GM19239 (cell line): ENCODE data around the gene HPN.
"Not testable (repeated sequence)": the region's sequence is repeated elsewhere in the genome, so short reads cannot be mapped to it uniquely, and the experiment has no call there.

ENCODE experiments used
- DNase-seq: peaks from one replicate; pipeline ENCODE4 v3.0.0; 2011; ENCODE audit warnings: low spot score; ENCODE audit not compliant: insufficient read length
- FAIRE-seq: peaks from 2 replicates; lab custom pipeline; 2011; peaks lifted over from hg19 to GRCh38; lab: Jason Lieb, UNC

The HPN gene

GRCh38 chr19:35007427-35007826 is 34.1 kb upstream of the HPN start:
- DNase-seq, FAIRE-seq: not testable (repeated sequence)

GRCh38 chr19:35008891-35009341 is 32.6 kb upstream of the HPN start:
- FAIRE-seq (no peak), DNase-seq (no peak)

GRCh38 chr19:35009424-35010415 is 31.8 kb upstream of the HPN start:
- FAIRE-seq: no peak

GRCh38 chr19:35011091-35011689 is 30.3 kb upstream of the HPN start:
- no peak for FAIRE-seq
- no peak for DNase-seq

More at GRCh38 chr19:35009424-35010415, 31.8 kb upstream of the HPN start:
- DNase-seq: no peak

GRCh38 chr19:35011737-35012682 is 29.5 kb upstream of the HPN start:
- no peak for FAIRE-seq
- no peak for DNase-seq

GRCh38 chr19:35013041-35013819 is 28.3 kb upstream of the HPN start:
- peak; percentile 94 for DNase-seq
- no peak for FAIRE-seq

- FAIRE-seq (no peak), DNase-seq (no peak)
Measured at GRCh38 chr19:35013820-35014754, 27.4 kb upstream of the HPN start.

- not testable (repeated sequence) for DNase-seq, FAIRE-seq
Measured at GRCh38 chr19:35014774-35015173, 26.7 kb upstream of the HPN start.

GRCh38 chr19:35015270-35015953 is 26.1 kb upstream of the HPN start:
- no peak for FAIRE-seq
- DNase-seq: no peak

GRCh38 chr19:35015954-35016351 is 25.6 kb upstream of the HPN start:
- no peak for FAIRE-seq
- no peak for DNase-seq

GRCh38 chr19:35017507-35017906 is 24.0 kb upstream of the HPN start:
- FAIRE-seq (no peak), DNase-seq (no peak)

GRCh38 chr19:35018379-35018778 is 23.1 kb upstream of the HPN start:
- FAIRE-seq: no peak
- DNase-seq: no peak

GRCh38 chr19:35019144-35019543 is 22.4 kb upstream of the HPN start:
- FAIRE-seq: no peak

GRCh38 chr19:35021016-35021415 is 20.5 kb upstream of the HPN start:
- no peak for FAIRE-seq

More at GRCh38 chr19:35019144-35019543, 22.4 kb upstream of the HPN start:
- no peak for DNase-seq

GRCh38 chr19:35021596-35021995 is 19.9 kb upstream of the HPN start:
- DNase-seq (no peak), FAIRE-seq (no peak)

More at GRCh38 chr19:35021016-35021415, 20.5 kb upstream of the HPN start:
- no peak for DNase-seq

- no peak for FAIRE-seq
- DNase-seq: no peak
Measured at GRCh38 chr19:35022460-35022859, 19.1 kb upstream of the HPN start.

GRCh38 chr19:35023428-35023827 is 18.1 kb upstream of the HPN start:
- FAIRE-seq (no peak), DNase-seq (no peak)

GRCh38 chr19:35024095-35024494 is 17.4 kb upstream of the HPN start:
- no peak for FAIRE-seq
- no peak for DNase-seq
